ENCODE results near the gene ITGB1. TPM values are rescaled to one million over a fixed set of nuclear protein-coding genes. Genes with fewer than 3 reads are reported as not detected.

ITGB1 gene
- total RNA-seq, 1 donor from 2014 or later, result 307 TPM

DNA sequence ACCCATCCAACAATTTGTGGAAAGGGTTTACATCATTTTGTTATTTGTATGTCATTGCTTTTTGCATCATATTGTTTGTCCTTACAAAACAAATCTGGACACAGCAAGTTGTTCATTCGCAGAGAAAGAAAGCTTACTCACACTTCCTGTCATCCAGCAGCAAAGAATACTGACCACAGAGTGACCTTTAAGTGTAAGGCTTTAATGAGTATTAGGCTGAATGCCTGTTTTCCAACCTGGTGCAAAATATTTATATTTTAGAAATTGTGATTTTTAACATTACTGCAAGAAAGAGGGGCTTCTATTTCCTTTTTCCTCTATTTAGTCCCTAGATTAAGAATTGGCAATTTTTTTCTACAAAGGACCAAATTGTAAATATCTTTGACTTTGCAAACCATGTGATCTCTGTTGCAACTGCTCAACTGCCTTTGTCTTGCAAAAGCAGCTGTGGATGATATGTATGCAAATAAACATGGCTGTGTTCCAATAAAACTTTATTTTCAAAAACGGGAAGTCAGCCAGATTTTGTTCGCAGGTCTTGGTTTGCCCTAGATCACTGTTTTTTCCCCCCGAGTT is 27.8 kb upstream of the ITGB1 start:
- Mint-ChIP-seq H3K27ac (no peak overlapping the region), H3K27me3 (ENCODE audit: low read depth) (no peaks in the 10 kb centered on the region), H3K4me1 (peaks cover 18% of the 10 kb centered on the region), H3K36me3 (no peaks in the 10 kb centered on the region), H3K4me3 (no peak overlapping the region), H3K9me3 (peaks cover 7% of the 10 kb centered on the region)
- no peak for TF ChIP-seq CTCF (IDR thresholded peaks at IDR 0.05; ENCODE audit: unreplicated experiment)
- no peak for DNase-seq (ENCODE audit: low spot score in 2 of 2, unreplicated experiment in 2 of 2)

- Mint-ChIP-seq H3K27ac (no peak overlapping the region), H3K4me1 (peaks cover 23% of the 10 kb centered on the region)
Measured at GRCh38 chr10:32985341-32985764, 27.3 kb upstream of the ITGB1 start.

GRCh38 chr10:32984003-32984600 is 26.1 kb upstream of the ITGB1 start:
- Mint-ChIP-seq H3K4me1 (peaks cover 25% of the 10 kb centered on the region), H3K27ac (no peak overlapping the region), H3K4me3 (no peak overlapping the region), H3K27me3 (ENCODE audit: low read depth) (no peaks in the 10 kb centered on the region), H3K9me3 (no peaks in the 10 kb centered on the region), H3K36me3 (no peaks in the 10 kb centered on the region)
- TF ChIP-seq CTCF (IDR thresholded peaks at IDR 0.05; ENCODE audit: unreplicated experiment), result no peak
- DNase-seq (ENCODE audit: low spot score in 2 of 2, unreplicated experiment in 2 of 2), result no peak

More at GRCh38 chr10:32985341-32985764, 27.3 kb upstream of the ITGB1 start:
- no peak for DNase-seq (ENCODE audit: low spot score in 2 of 2, unreplicated experiment in 2 of 2)
- Mint-ChIP-seq H3K36me3 (no peaks in the 10 kb centered on the region), H3K9me3 (peaks cover 4% of the 10 kb centered on the region), H3K4me3 (no peak overlapping the region), H3K27me3 (ENCODE audit: low read depth) (no peaks in the 10 kb centered on the region)
- TF ChIP-seq CTCF (IDR thresholded peaks at IDR 0.05; ENCODE audit: unreplicated experiment), result no peak

- H3K36me3 Mint-ChIP-seq, result no peaks in the 10 kb centered on the region
- H3K4me3 Mint-ChIP-seq, result no peak overlapping the region
- H3K27ac Mint-ChIP-seq, result peak overlapping the region; percentile 84
- no peak for TF ChIP-seq CTCF (IDR thresholded peaks at IDR 0.05; ENCODE audit: unreplicated experiment)
- H3K27me3 Mint-ChIP-seq (ENCODE audit: low read depth), result no peaks in the 10 kb centered on the region
- peaks cover 25% of the 10 kb centered on the region for H3K4me1 Mint-ChIP-seq
- DNase-seq (ENCODE audit: low spot score in 2 of 2, unreplicated experiment in 2 of 2), result no peak
- no peaks in the 10 kb centered on the region for H3K9me3 Mint-ChIP-seq
Measured at GRCh38 chr10:32982911-32983909, 25.2 kb upstream of the ITGB1 start.

GRCh38 chr10:32982293-32982709 is 24.3 kb upstream of the ITGB1 start:
- Mint-ChIP-seq H3K9me3 (no peaks in the 10 kb centered on the region), H3K4me1 (peaks cover 25% of the 10 kb centered on the region), H3K4me3 (no peak overlapping the region), H3K27ac (peak overlapping the region; percentile 43), H3K36me3 (no peaks in the 10 kb centered on the region), H3K27me3 (ENCODE audit: low read depth) (no peaks in the 10 kb centered on the region)
- no peak for TF ChIP-seq CTCF (IDR thresholded peaks at IDR 0.05; ENCODE audit: unreplicated experiment)
- DNase-seq (ENCODE audit: low spot score in 2 of 2, unreplicated experiment in 2 of 2), result no peak

Data from mesothelial cell of epicardium (in vitro differentiated cells).